ENCODE results near the gene CLCN4.

DNA sequence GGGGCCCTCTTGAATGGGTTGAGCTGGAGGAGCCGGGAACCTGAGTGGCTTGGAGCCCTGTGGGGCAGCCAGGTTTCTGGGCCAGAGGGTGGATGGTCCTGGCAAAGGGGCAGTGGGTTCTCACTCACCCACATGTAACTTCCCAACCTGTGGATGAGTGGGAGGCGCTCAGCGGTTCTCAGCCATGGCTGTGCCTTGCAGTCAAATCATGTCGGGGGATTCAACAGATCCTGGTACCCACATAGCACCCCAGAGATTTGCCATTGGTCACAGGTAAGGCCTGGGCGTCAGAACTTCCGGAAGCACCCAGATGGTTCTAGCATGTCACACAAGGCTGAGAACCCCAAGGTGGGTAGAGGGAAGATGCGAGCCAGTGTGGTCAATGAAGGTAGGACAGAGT lies 21.9 kb upstream of the CLCN4 start:
- TF ChIP-seq, protein P1, sequence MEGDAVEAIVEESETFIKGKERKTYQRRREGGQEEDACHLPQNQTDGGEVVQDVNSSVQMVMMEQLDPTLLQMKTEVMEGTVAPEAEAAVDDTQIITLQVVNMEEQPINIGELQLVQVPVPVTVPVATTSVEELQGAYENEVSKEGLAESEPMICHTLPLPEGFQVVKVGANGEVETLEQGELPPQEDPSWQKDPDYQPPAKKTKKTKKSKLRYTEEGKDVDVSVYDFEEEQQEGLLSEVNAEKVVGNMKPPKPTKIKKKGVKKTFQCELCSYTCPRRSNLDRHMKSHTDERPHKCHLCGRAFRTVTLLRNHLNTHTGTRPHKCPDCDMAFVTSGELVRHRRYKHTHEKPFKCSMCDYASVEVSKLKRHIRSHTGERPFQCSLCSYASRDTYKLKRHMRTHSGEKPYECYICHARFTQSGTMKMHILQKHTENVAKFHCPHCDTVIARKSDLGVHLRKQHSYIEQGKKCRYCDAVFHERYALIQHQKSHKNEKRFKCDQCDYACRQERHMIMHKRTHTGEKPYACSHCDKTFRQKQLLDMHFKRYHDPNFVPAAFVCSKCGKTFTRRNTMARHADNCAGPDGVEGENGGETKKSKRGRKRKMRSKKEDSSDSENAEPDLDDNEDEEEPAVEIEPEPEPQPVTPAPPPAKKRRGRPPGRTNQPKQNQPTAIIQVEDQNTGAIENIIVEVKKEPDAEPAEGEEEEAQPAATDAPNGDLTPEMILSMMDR (IDR thresholded peaks at IDR 0.05 in 8 of 11, conservative IDR thresholded peaks at IDR 0.05 in 3 of 11), result no peak
- no peak for TF ChIP-seq POLR2A (IDR thresholded peaks at IDR 0.05)
- TF ChIP-seq POLR2AphosphoS5 (IDR thresholded peaks at IDR 0.05), result no peak
